ENCODE measurements around the gene ATRX.

GRCh38 chrX:77740376-77740905 lies 45.6 kb downstream of the ATRX start:
- no peak for TF ChIP-seq POLR2A (IDR thresholded peaks at IDR 0.05; ENCODE audit: low read depth, low read length)
- no peak for TF ChIP-seq POU2F2 (IDR thresholded peaks at IDR 0.05; ENCODE audit: low read depth, low read length)
- no peak for TF ChIP-seq TAF1 (IDR thresholded peaks at IDR 0.05; ENCODE audit: low read depth, low read length)
